GM18502 (cell line): ENCODE measurements around the gene PPP1R8.

Source experiments
- ATAC-seq: cut with Tn5 transposase; IDR thresholded peaks from one replicate; pipeline ENCODE4 v1.9.1; 2021; ENCODE audit warnings: mild to moderate bottlenecking; ENCODE audit not compliant: unreplicated experiment, poor library complexity

Gene PPP1R8

GRCh38 chr1:27886744-27887143, 56.2 kb downstream of the PPP1R8 start:
- ATAC-seq = no peak

GRCh38 chr1:27887215-27888021, 56.8 kb downstream of the PPP1R8 start:
- no peak for ATAC-seq

- no peak for ATAC-seq
Measured at GRCh38 chr1:27889506-27889905, 58.9 kb downstream of the PPP1R8 start.

- no peak for ATAC-seq
Measured at GRCh38 chr1:27891196-27891889, 60.8 kb downstream of the PPP1R8 start.

- no peak for ATAC-seq
Measured at GRCh38 chr1:27894521-27894920, 63.9 kb downstream of the PPP1R8 start.
